Thoracic aorta (tissue), 2 donors: Measurements from ENCODE around the gene SLC25A42. TPM values are rescaled to one million over a fixed set of nuclear protein-coding genes. Genes with fewer than 3 reads are reported as not detected.

ENCODE experiments used
- ATAC-seq: fragments of 150-250 bp; one replicate; pipeline ENCODE4 v1.8.0; 2017; ENCODE audit warnings: low read depth; ENCODE audit not compliant: insufficient number of reproducible peaks, low FRiP score
- DNase-seq: peaks from one replicate; pipeline ENCODE4 v3.0.0-alpha.2; 2020; ENCODE audit warnings: low spot score
- H3K27ac ChIP-seq, 2 donors: fragments of 200-600 bp; sonication (generic); 1 replicate in 1 of 2; 2 replicates in 1 of 2; pipeline ENCODE4 v1.5.1; 2016; ENCODE audit warnings: mild to moderate bottlenecking in 2 of 2, moderate library complexity in 2 of 2
- H3K27me3 ChIP-seq: fragments of 200-600 bp; sonication (generic); replicated peaks from 2 replicates; pipeline ENCODE4 v1.6.0; 2016; ENCODE audit warnings: mild to moderate bottlenecking; ENCODE audit not compliant: insufficient read depth
- H3K36me3 ChIP-seq: fragments of 200-600 bp; sonication (generic); one replicate; pipeline ENCODE4 v1.5.1; 2016
- H3K4me1 ChIP-seq, 2 donors: fragments of 200-600 bp; sonication (generic); 1 replicate in 1 of 2; 2 replicates in 1 of 2; pipeline versions ENCODE4 v1.5.1 to v1.6.0; 2016; ENCODE audit warnings: low read depth in 2 of 2, mild to moderate bottlenecking in 1 of 2; ENCODE audit not compliant: control insufficient read depth in 1 of 2
- H3K4me3 ChIP-seq: fragments of 200-600 bp; sonication (generic); 2 replicates; pipeline ENCODE4 v1.5.1; 2016; ENCODE audit warnings: mild to moderate bottlenecking
- H3K9me3 ChIP-seq: fragments of 200-600 bp; sonication (generic); 2 replicates; pipeline ENCODE4 v1.5.1; 2016
- CTCF ChIP-seq: fragments of 200-600 bp; sonication (generic); IDR thresholded peaks from one replicate; pipeline ENCODE4 v1.5.1; 2019; ENCODE audit warnings: antibody characterized with exemption
- total RNA-seq, 2 donors: library from RNA; depleted of rRNA; stranded (reverse); fragments of >200 nt; gene quantifications; one replicate each; pipeline versions ENCODE4 v1.1.0 to v1.2.3, GENCODE V29; 2016

The SLC25A42 gene
- total RNA-seq, 2 donors from 2014 or later = 8.3 to 14.4 TPM

GRCh38 chr19:19054939-19055440 lies 8.8 kb upstream of the SLC25A42 start:
- ATAC-seq (no peak), DNase-seq (no peak)
- no peak overlapping the region for H3K4me3 ChIP-seq
- no peak for TF ChIP-seq CTCF
- H3K27ac ChIP-seq = no peak overlapping the region
- peaks cover 12% of the 10 kb centered on the region for H3K36me3 ChIP-seq
- no peaks in the 10 kb centered on the region for H3K4me1 ChIP-seq
- H3K27me3 ChIP-seq = no peaks in the 10 kb centered on the region
- H3K9me3 ChIP-seq = no peaks in the 10 kb centered on the region

DNA sequence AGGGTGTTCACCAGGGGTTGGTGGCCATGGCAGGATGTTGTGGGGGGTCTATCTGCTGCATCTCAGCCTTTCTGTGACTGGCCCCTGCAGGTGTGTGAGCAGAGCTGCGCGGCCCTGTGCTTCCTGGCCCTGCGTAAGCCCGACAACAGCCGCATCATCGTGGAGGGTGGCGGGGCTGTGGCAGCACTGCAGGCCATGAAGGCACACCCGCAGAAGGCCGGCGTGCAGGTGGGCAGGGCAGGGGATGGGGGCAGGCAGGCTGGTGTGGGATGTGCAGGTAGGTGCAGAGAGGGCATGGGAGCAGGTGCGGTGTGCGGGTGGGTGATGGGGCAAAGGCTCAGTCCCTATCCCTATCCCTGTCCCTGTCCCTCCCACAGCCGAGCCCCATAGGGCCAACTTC lies 8.1 kb upstream of the SLC25A42 start:
- DNase-seq (no peak), ATAC-seq (no peak)
- H3K36me3 ChIP-seq = peaks cover 12% of the 10 kb centered on the region
- no peaks in the 10 kb centered on the region for H3K4me1 ChIP-seq
- H3K27ac ChIP-seq = no peak overlapping the region
- no peaks in the 10 kb centered on the region for H3K9me3 ChIP-seq
- no peak overlapping the region for H3K4me3 ChIP-seq
- no peak for TF ChIP-seq CTCF
- no peaks in the 10 kb centered on the region for H3K27me3 ChIP-seq

DNA sequence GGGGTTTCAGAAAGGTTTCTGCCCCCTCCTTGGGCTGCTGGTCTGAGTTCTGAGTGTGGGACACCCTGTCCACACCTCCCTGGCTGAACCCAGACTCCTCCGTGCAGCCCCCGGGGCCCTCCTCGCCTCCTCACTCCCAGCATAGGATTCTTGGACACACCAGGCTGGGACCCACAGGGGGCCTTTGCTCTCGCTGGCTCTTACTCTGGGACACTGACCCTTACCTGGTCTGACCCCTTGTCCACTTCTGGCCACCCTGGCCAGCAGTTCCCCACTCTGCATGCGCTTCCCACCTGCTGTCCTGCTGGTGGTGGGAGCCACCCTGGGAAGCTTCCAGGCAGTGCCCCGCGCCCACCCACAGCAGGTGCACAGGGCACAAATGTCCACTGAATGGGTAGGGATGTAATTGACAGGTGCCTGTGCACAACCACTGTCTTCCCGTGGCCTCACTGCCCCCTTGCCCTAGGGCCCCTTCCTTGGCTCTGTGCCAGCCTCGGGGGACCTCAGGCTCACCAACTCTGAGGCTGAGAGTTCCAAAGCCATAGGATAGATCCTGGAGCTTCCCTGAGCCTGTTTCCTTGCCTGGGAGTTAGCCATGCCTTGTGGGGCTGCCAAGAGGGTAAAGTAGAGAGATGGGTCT lies 7.0 kb upstream of the SLC25A42 start:
- peaks cover 10% of the 10 kb centered on the region for H3K36me3 ChIP-seq
- TF ChIP-seq CTCF = no peak
- no peak overlapping the region for H3K27ac ChIP-seq
- ATAC-seq = no peak
- no peaks in the 10 kb centered on the region for H3K9me3 ChIP-seq
- no peak overlapping the region for H3K4me3 ChIP-seq
- H3K27me3 ChIP-seq = no peaks in the 10 kb centered on the region
- no peaks in the 10 kb centered on the region for H3K4me1 ChIP-seq
- DNase-seq = no peak

GRCh38 chr19:19057317-19057716 lies 6.5 kb upstream of the SLC25A42 start:
- H3K4me3 ChIP-seq = no peak overlapping the region
- H3K27ac ChIP-seq = no peak overlapping the region
- ATAC-seq = no peak
- H3K9me3 ChIP-seq = no peaks in the 10 kb centered on the region
- TF ChIP-seq CTCF = no peak
- H3K36me3 ChIP-seq = peaks cover 4% of the 10 kb centered on the region
- H3K4me1 ChIP-seq = no peaks in the 10 kb centered on the region
- DNase-seq = no peak
- no peaks in the 10 kb centered on the region for H3K27me3 ChIP-seq

- no peak for DNase-seq
- H3K4me3 ChIP-seq = no peak overlapping the region
- no peaks in the 10 kb centered on the region for H3K9me3 ChIP-seq
- no peaks in the 10 kb centered on the region for H3K4me1 ChIP-seq
- TF ChIP-seq CTCF = no peak
- peaks cover under 1% of the 10 kb centered on the region for H3K36me3 ChIP-seq
- H3K27ac ChIP-seq = no peak overlapping the region
- no peaks in the 10 kb centered on the region for H3K27me3 ChIP-seq
- ATAC-seq = no peak
Measured at GRCh38 chr19:19057720-19058119, 6.1 kb upstream of the SLC25A42 start.
